Mononuclear cell (primary cell): ENCODE data around the gene NDUFB3. TPM values are rescaled to one million over a fixed set of nuclear protein-coding genes. Genes with fewer than 3 reads are reported as not detected.
A peak's percentile ranks its signal among the peaks of the same experiment; 100 is the strongest.

Experiments used
- H3K27me3 ChIP-seq: 2 replicates; pipeline ENCODE4 v1.6.0; 2011; ENCODE audit warnings: low read length, control low read depth; ENCODE audit not compliant: insufficient read depth
- H3K4me1 ChIP-seq: 2 replicates; pipeline ENCODE4 v1.5.1; 2011; ENCODE audit warnings: mild to moderate bottlenecking, low read length, control low read depth; ENCODE audit not compliant: insufficient read depth
- H3K4me3 ChIP-seq: 2 replicates; pipeline ENCODE4 v1.5.1; 2011; ENCODE audit warnings: mild to moderate bottlenecking, low read length, moderate library complexity
- H3K9me3 ChIP-seq: 2 replicates; pipeline ENCODE4 v1.5.1; 2011; ENCODE audit warnings: low read depth, mild to moderate bottlenecking, control low read depth, low read length
- total RNA-seq: library from RNA; depleted of rRNA; stranded (reverse); fragments of >200 nt; gene quantifications from one replicate; pipeline ENCODE4 v1.2.3, GENCODE V29; 2012

Gene NDUFB3
- total RNA-seq, 1 donor = 13.9 TPM

- H3K4me3 ChIP-seq = no peak overlapping the region
- no peaks in the 10 kb centered on the region for H3K9me3 ChIP-seq
- H3K4me1 ChIP-seq = peaks cover 25% of the 10 kb centered on the region
- no peaks in the 10 kb centered on the region for H3K27me3 ChIP-seq
These were observed 6.9 kb upstream of the NDUFB3 start for GRCh38 chr2:201064797-201065329.

DNA sequence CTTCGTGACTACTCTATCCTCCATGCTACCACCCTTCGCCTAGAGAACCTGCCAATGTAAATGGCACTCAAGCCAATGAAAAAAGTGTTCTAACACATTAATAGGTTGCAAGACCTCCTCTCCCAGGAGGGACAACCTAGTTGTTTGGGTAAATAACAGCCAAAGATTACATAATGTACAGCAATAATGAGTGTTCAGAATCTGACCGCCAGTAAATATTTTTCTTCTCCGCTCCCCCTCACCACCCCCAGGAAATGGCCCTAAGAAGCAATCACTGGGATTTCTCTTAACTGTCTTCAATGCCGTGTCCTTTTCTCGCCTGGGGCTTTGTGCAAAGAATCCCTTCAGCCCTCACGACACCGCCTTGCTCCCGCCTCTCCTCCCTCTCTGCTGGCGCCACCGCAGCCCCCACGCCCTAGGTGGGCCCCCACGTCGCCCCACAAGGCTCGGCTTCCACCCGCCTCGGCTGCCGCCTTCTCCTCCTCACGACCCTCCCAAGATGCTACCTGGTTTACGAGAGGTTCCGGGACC, 788 bp upstream of the NDUFB3 start:
- Histone ChIP-seq H3K9me3 (no peaks in the 10 kb centered on the region), H3K4me1 (peaks cover 52% of the 10 kb centered on the region), H3K4me3 (peak overlapping the region; percentile 69), H3K27me3 (no peaks in the 10 kb centered on the region)

DNA sequence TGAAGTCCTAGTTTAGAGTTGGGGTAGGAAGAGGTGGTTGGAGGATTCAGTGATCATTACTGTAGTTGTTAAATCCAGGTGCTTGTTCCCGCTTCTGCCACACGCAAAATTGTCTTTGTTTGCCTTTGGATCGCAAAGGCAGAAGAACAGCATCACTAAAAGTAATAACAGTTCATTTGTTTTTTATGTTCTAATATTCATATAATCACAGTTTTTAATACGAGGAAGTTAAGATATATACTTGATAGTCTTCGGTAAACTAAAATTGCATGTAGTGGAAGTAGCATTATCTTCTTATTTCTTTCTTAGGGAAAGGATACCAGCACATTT, 365 bp downstream of the NDUFB3 start:
- H3K9me3 ChIP-seq = no peaks in the 10 kb centered on the region
- peaks cover 50% of the 10 kb centered on the region for H3K4me1 ChIP-seq
- no peaks in the 10 kb centered on the region for H3K27me3 ChIP-seq
- H3K4me3 ChIP-seq = peak overlapping the region; percentile 69

GRCh38 chr2:201073071-201073470, 1.3 kb downstream of the NDUFB3 start:
- Histone ChIP-seq H3K9me3 (no peaks in the 10 kb centered on the region), H3K27me3 (no peaks in the 10 kb centered on the region), H3K4me1 (peaks cover 47% of the 10 kb centered on the region), H3K4me3 (no peak overlapping the region)

- H3K9me3 ChIP-seq = no peaks in the 10 kb centered on the region
- no peaks in the 10 kb centered on the region for H3K27me3 ChIP-seq
- H3K4me3 ChIP-seq = no peak overlapping the region
- H3K4me1 ChIP-seq = peaks cover 35% of the 10 kb centered on the region
These were observed 3.2 kb downstream of the NDUFB3 start for GRCh38 chr2:201074996-201075395.

- Histone ChIP-seq H3K27me3 (no peaks in the 10 kb centered on the region), H3K4me1 (no peaks in the 10 kb centered on the region), H3K9me3 (no peaks in the 10 kb centered on the region), H3K4me3 (no peak overlapping the region)
These were observed 13.1 kb downstream of the NDUFB3 start for GRCh38 chr2:201084863-201085262.

DNA sequence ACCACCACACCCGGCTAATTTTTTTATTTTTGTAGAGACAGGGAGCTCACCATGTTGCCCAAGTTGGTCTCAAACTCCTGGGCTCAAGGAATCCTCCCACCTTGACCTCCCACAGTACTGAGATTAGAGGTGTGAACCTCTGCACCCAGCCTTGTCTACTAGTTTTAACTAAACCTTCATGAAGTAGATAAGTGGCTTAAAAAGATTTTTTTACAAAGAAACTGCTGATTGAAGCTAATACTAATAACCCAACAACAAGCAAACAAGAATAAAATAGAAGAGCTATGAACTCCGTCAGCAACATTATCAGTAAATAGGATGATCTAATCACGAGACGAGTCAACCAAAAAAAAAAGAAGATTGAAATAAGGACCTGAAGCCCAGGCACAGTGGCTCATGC, 18.8 kb downstream of the NDUFB3 start:
- no peaks in the 10 kb centered on the region for H3K9me3 ChIP-seq
- no peaks in the 10 kb centered on the region for H3K27me3 ChIP-seq
- peaks cover 8% of the 10 kb centered on the region for H3K4me1 ChIP-seq
- no peak overlapping the region for H3K4me3 ChIP-seq

GRCh38 chr2:201093573-201093972, 21.8 kb downstream of the NDUFB3 start:
- no peaks in the 10 kb centered on the region for H3K27me3 ChIP-seq
- H3K4me1 ChIP-seq = peaks cover 8% of the 10 kb centered on the region
- peak overlapping the region; percentile 10 for H3K4me3 ChIP-seq
- no peaks in the 10 kb centered on the region for H3K9me3 ChIP-seq

GRCh38 chr2:201100497-201100896, 28.7 kb downstream of the NDUFB3 start:
- H3K4me1 ChIP-seq = no peaks in the 10 kb centered on the region
- H3K4me3 ChIP-seq = no peak overlapping the region
- no peaks in the 10 kb centered on the region for H3K9me3 ChIP-seq
- no peaks in the 10 kb centered on the region for H3K27me3 ChIP-seq

GRCh38 chr2:201105759-201106158, 34.0 kb downstream of the NDUFB3 start:
- no peaks in the 10 kb centered on the region for H3K27me3 ChIP-seq
- H3K4me3 ChIP-seq = no peak overlapping the region
- H3K9me3 ChIP-seq = no peaks in the 10 kb centered on the region
- H3K4me1 ChIP-seq = no peaks in the 10 kb centered on the region

DNA sequence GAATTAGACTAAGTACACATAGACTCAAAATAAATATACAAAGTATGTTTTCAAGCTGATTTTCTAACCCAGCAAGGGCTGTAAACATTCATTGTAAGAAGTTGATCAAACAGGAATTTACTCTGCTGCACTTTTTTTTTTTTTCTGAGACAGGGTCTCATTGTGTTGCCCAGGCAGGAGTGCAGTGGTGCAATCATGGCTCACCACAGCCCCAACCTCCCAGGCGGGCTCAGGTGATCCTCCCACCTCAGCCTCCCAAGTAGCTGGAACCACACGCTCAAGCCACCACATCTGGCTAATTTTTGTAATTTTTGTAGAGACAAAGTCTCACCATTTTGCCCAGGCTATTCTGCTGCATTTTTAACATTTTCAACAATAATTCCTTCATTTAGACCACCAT, 35.8 kb downstream of the NDUFB3 start:
- Histone ChIP-seq H3K27me3 (no peaks in the 10 kb centered on the region), H3K4me1 (no peaks in the 10 kb centered on the region), H3K4me3 (no peak overlapping the region), H3K9me3 (no peaks in the 10 kb centered on the region)

DNA sequence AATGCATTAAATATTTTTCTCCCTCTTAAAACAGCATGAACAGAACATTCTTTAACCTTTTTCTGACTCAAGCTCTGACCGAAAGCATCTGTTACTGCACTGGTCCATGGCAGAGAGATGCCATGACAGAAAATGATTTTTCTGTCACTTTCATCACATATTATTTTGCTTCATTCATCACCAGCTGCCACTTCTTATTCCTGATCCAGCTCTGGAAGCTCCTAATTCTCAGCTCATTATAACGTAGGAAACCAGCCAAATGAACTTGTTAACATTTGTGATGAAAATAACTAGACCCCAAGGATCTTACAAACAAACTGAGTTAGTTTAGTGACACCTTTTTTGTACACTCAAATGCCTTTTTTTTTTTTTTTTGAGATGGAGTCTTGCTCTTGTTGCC, 36.5 kb downstream of the NDUFB3 start:
- H3K9me3 ChIP-seq = no peaks in the 10 kb centered on the region
- H3K27me3 ChIP-seq = no peaks in the 10 kb centered on the region
- peaks cover 2% of the 10 kb centered on the region for H3K4me1 ChIP-seq
- H3K4me3 ChIP-seq = no peak overlapping the region

DNA sequence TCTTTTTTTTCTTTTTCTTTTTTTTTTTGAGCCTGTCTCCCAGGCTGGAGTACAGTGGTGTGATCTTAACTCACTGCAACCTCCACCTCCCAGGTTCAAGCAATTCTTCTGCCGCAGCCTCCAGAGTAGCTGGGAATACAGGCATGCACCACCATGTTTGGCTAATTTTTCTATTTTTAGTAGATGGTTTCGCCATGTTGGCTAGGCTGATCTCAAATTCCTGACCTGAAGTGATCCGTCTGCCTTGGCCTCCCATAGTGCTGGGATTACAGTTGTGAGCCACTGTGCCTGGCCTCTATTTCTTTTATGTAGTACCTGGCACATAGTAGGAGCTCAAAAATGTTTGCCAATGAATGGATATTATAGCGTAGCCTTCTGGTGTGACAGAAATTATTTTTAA, 37.4 kb downstream of the NDUFB3 start:
- H3K4me1 ChIP-seq = peaks cover 8% of the 10 kb centered on the region
- H3K4me3 ChIP-seq = no peak overlapping the region
- no peaks in the 10 kb centered on the region for H3K9me3 ChIP-seq
- H3K27me3 ChIP-seq = no peaks in the 10 kb centered on the region

GRCh38 chr2:201110615-201111014, 38.8 kb downstream of the NDUFB3 start:
- Histone ChIP-seq H3K4me3 (no peak overlapping the region), H3K4me1 (peaks cover 22% of the 10 kb centered on the region), H3K27me3 (no peaks in the 10 kb centered on the region), H3K9me3 (no peaks in the 10 kb centered on the region)

DNA sequence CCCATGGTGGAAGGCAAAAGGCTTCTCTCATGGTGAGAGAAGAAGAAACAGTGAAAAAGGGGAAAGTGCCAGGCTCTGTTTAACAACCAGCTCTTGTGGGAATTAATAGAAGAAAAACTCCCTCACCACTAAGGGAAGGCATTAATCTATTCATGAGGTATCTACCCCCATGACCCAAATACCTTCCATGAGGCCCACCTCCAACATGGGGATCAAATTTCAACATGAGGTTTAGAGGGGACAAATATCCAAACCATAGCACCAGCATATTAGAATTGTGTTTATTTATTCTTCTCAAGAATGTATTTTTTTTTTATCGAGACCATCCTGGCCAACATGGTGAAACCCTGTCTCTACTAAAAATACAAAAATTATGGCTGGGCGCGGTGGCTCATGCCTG, 39.3 kb downstream of the NDUFB3 start:
- Histone ChIP-seq H3K4me1 (peaks cover 25% of the 10 kb centered on the region), H3K4me3 (no peak overlapping the region), H3K9me3 (no peaks in the 10 kb centered on the region), H3K27me3 (no peaks in the 10 kb centered on the region)

DNA sequence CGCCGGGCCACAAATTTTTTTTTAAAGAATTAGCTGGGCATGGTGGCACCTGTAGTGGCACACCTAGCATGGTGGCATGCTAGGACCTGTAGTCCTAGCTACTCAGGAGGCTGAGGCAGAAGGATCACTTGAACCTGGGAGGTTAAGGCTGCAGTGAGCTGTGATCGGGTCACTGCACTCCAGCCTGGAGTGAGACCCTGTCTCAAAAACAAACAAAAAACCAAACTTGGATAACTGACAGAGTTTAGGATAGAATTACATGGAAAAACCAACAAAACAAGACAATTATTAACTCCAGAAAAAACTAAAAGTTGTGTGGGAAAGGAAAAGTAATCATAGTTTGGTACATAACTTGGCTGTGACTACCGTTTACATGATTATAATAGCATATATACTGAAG, 42.5 kb downstream of the NDUFB3 start:
- H3K4me1 ChIP-seq = peaks cover 37% of the 10 kb centered on the region
- no peaks in the 10 kb centered on the region for H3K27me3 ChIP-seq
- no peaks in the 10 kb centered on the region for H3K9me3 ChIP-seq
- no peak overlapping the region for H3K4me3 ChIP-seq
